ENCODE data around the gene SLC43A2. TPM values are rescaled to one million over a fixed set of nuclear protein-coding genes. Genes with fewer than 3 reads are reported as not detected.

SLC43A2 gene
- total and polyA plus RNA-seq, 4 donors, result 0.63 to 7.9 (median 4.7) TPM

GRCh38 chr17:1553354-1554266, 75.0 kb downstream of the SLC43A2 start:
- H3K4me3 ChIP-seq (ENCODE audit: low read depth in 1 of 3, low read length in 3 of 3), result no peak overlapping the region
- H3K36me3 ChIP-seq (ENCODE audit: control insufficient read depth in 4 of 4, insufficient read depth in 3 of 4, low read depth in 1 of 4, low read length in 3 of 4), result peaks cover 4 to 20% (median 13%) of the 10 kb centered on the region in 4 donors
- H3K9me3 ChIP-seq (ENCODE audit: control insufficient read depth in 4 of 4, low read length in 3 of 4), result no peaks in the 10 kb centered on the region
- peak overlapping the region; percentile 68 to 69 for H3K27ac ChIP-seq (ENCODE audit: low read depth in 1 of 2, low read length in 2 of 2)
- TF ChIP-seq RXRA (IDR thresholded peaks at IDR 0.05) (peak; percentile 94 to 96), YY1 (IDR thresholded peaks at IDR 0.05) (no peak), REST (IDR thresholded peaks at IDR 0.05) (no peak), RAD21 (IDR thresholded peaks at IDR 0.05) (peak in 1 of 2 donors; percentile 21), ATF3 (IDR thresholded peaks at IDR 0.05) (no peak), GABPA (IDR thresholded peaks at IDR 0.05 in 1 of 2, conservative IDR thresholded peaks at IDR 0.05 in 1 of 2) (no peak), JUND (IDR thresholded peaks at IDR 0.05) (no peak), CTCF (IDR thresholded peaks at IDR 0.05; ENCODE audit: low read depth, low read length, missing input control) (no peak), EGR1 (IDR thresholded peaks at IDR 0.05; ENCODE audit: low read depth in 2 of 2) (no peak), FOXA2 (IDR thresholded peaks at IDR 0.05) (no peak), FOXA1 (IDR thresholded peaks at IDR 0.05) (no peak), ZBTB33 (IDR thresholded peaks at IDR 0.05) (no peak), SP1 (IDR thresholded peaks at IDR 0.05) (peak; percentile 69), MAX (IDR thresholded peaks at IDR 0.05) (no peak), HNF4G (IDR thresholded peaks at IDR 0.05) (no peak), NR2F2 (IDR thresholded peaks at IDR 0.05) (peak; percentile 68), TAF1 (conservative IDR thresholded peaks at IDR 0.05) (no peak), HNF4A (conservative IDR thresholded peaks at IDR 0.05) (peak; percentile 60)
- no peak for DNase-seq (ENCODE audit: low spot score)
- no peaks in the 10 kb centered on the region for H3K27me3 ChIP-seq (ENCODE audit: control insufficient read depth in 4 of 4, insufficient read depth in 4 of 4, low read length in 3 of 4)
- 65% methylated on average over 12 of the region's 12 CpGs for WGBS
- H3K9ac ChIP-seq (ENCODE audit: low read depth in 1 of 2, low read length in 2 of 2), result peak overlapping the region in 1 of 2 donors; percentile 37
- peaks cover 7 to 29% (median 24%) of the 10 kb centered on the region in 4 donors for H3K4me1 ChIP-seq (ENCODE audit: control insufficient read depth in 4 of 4, insufficient read depth in 4 of 4, low read length in 3 of 4)

Data from liver (tissue), 9 donors.